GM10266 (cell line): ENCODE results near the gene TNS4.
A peak's percentile ranks its signal among the peaks of the same experiment; 100 is the strongest.

Experiments used
- DNase-seq: peaks from one replicate; pipeline ENCODE4 v3.0.0; 2012; ENCODE audit errors: extremely low spot score
- CTCF ChIP-seq: IDR thresholded peaks from 2 replicates; pipeline ENCODE4 v1.5.1; 2012; ENCODE audit warnings: mild to moderate bottlenecking, low read depth; ENCODE audit not compliant: control insufficient read depth, insufficient read depth; ENCODE audit errors: missing control alignments

Gene TNS4

GRCh38 chr17:40445751-40446468 lies 55.5 kb downstream of the TNS4 start:
- DNase-seq: no peak
- no peak for TF ChIP-seq CTCF

- TF ChIP-seq CTCF: no peak
- no peak for DNase-seq
These were observed 57.2 kb downstream of the TNS4 start for GRCh38 chr17:40443988-40444899.

- TF ChIP-seq CTCF: peak; percentile 81
These were observed 58.0 kb downstream of the TNS4 start, which contains the start of gene IGFBP4 for GRCh38 chr17:40443196-40443987. Gene IGFBP4 (plus strand): TSS chr17:40443450. CDS start chr17:40443736, 286 bp downstream.

GRCh38 chr17:40442392-40443195 lies 58.8 kb downstream of the TNS4 start:
- no peak for DNase-seq
- no peak for TF ChIP-seq CTCF

More at GRCh38 chr17:40443196-40443987, 58.0 kb downstream of the TNS4 start, which contains the start of gene IGFBP4:
- DNase-seq: peak; percentile 85

- TF ChIP-seq CTCF: no peak
- DNase-seq: no peak
These were observed 61.3 kb downstream of the TNS4 start for GRCh38 chr17:40440166-40440565.

- TF ChIP-seq CTCF: no peak
- no peak for DNase-seq
These were observed 64.2 kb downstream of the TNS4 start for GRCh38 chr17:40437095-40437732.
